ENCODE measurements around the gene ZNF260.
"Not testable (repeated sequence)": the region's sequence is repeated elsewhere in the genome, so short reads cannot be mapped to it uniquely, and the experiment has no call there.

The ZNF260 gene

GRCh38 chr19:36492689-36493453 lies 35.2 kb downstream of the ZNF260 start:
- TF ChIP-seq, protein P1, sequence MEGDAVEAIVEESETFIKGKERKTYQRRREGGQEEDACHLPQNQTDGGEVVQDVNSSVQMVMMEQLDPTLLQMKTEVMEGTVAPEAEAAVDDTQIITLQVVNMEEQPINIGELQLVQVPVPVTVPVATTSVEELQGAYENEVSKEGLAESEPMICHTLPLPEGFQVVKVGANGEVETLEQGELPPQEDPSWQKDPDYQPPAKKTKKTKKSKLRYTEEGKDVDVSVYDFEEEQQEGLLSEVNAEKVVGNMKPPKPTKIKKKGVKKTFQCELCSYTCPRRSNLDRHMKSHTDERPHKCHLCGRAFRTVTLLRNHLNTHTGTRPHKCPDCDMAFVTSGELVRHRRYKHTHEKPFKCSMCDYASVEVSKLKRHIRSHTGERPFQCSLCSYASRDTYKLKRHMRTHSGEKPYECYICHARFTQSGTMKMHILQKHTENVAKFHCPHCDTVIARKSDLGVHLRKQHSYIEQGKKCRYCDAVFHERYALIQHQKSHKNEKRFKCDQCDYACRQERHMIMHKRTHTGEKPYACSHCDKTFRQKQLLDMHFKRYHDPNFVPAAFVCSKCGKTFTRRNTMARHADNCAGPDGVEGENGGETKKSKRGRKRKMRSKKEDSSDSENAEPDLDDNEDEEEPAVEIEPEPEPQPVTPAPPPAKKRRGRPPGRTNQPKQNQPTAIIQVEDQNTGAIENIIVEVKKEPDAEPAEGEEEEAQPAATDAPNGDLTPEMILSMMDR (IDR thresholded peaks at IDR 0.05; ENCODE audit: extremely low read depth, insufficient read depth, missing control alignments) = peak; percentile 29
- DNase-seq (ENCODE audit: low spot score); in situ Hi-C loops (cut with MboI; ENCODE audit: low pct_unique_long_range_greater_than_20kb, low sequenced_read_pairs, unreplicated experiment): not testable (repeated sequence)

GRCh38 chr19:36490846-36491245 lies 37.2 kb downstream of the ZNF260 start:
- DNase-seq (ENCODE audit: low spot score); in situ Hi-C loops (cut with MboI; ENCODE audit: low pct_unique_long_range_greater_than_20kb, low sequenced_read_pairs, unreplicated experiment): not testable (repeated sequence)

- peak; percentile 87 for DNase-seq (ENCODE audit: low spot score)
- in situ Hi-C loops (cut with MboI; ENCODE audit: low pct_unique_long_range_greater_than_20kb, low sequenced_read_pairs, unreplicated experiment) = no loop called here
- TF ChIP-seq, protein P1 (IDR thresholded peaks at IDR 0.05; ENCODE audit: extremely low read depth, insufficient read depth, missing control alignments) = no peak
Measured at GRCh38 chr19:36489920-36490415, 38.1 kb downstream of the ZNF260 start.

GRCh38 chr19:36489118-36489919 lies 38.8 kb downstream of the ZNF260 start, which contains the start of gene ZNF566:
Gene ZNF566 (minus strand): TSS chr19:36489561. CDS start chr19:36476557, 13,004 bp downstream.
- in situ Hi-C loops (cut with MboI; ENCODE audit: low pct_unique_long_range_greater_than_20kb, low sequenced_read_pairs, unreplicated experiment) = no loop called here
- DNase-seq (ENCODE audit: low spot score) = peak; percentile 96
- TF ChIP-seq, protein P1 (IDR thresholded peaks at IDR 0.05; ENCODE audit: extremely low read depth, insufficient read depth, missing control alignments) = no peak

GRCh38 chr19:36488846-36489117 lies 39.3 kb downstream of the ZNF260 start:
- DNase-seq (ENCODE audit: low spot score) = peak; percentile 47
- TF ChIP-seq, protein P1 (IDR thresholded peaks at IDR 0.05; ENCODE audit: extremely low read depth, insufficient read depth, missing control alignments) = peak; percentile 29
- in situ Hi-C loops (cut with MboI; ENCODE audit: low pct_unique_long_range_greater_than_20kb, low sequenced_read_pairs, unreplicated experiment) = no loop called here

- in situ Hi-C loops (cut with MboI; ENCODE audit: low pct_unique_long_range_greater_than_20kb, low sequenced_read_pairs, unreplicated experiment) = no loop called here
- TF ChIP-seq, protein P1 (IDR thresholded peaks at IDR 0.05; ENCODE audit: extremely low read depth, insufficient read depth, missing control alignments) = no peak
Measured at GRCh38 chr19:36488118-36488845, 39.8 kb downstream of the ZNF260 start.

More at GRCh38 chr19:36488118-36488845, 39.8 kb downstream of the ZNF260 start:
- no peak for DNase-seq (ENCODE audit: low spot score)

All from GM13977 (cell line).